GM06990 (cell line): ENCODE data around the gene TMEM17.

ENCODE experiments used
- DNase-seq: peaks from one replicate; pipeline ENCODE4 v3.0.0-alpha.2; 2011; ENCODE audit not compliant: insufficient read length; ENCODE audit errors: extremely low read depth
- H3K27me3 ChIP-seq: replicated peaks from 2 replicates; pipeline ENCODE4 v1.6.0; 2011; ENCODE audit warnings: low read length; ENCODE audit not compliant: control insufficient read depth, insufficient read depth
- H3K36me3 ChIP-seq: 2 replicates; pipeline ENCODE4 v1.5.1; 2011; ENCODE audit warnings: low read length; ENCODE audit not compliant: control insufficient read depth, insufficient read depth
- H3K4me3 ChIP-seq: replicated peaks from 2 replicates; pipeline ENCODE4 v1.5.1; 2011; ENCODE audit warnings: low read depth, mild to moderate bottlenecking, control low read depth, low read length
- CTCF ChIP-seq: IDR thresholded peaks from 2 replicates; pipeline ENCODE4 v1.5.1; 2011; ENCODE audit warnings: low read length, control low read depth, mild to moderate bottlenecking, inconsistent platforms; ENCODE audit not compliant: insufficient read depth, poor library complexity, severe bottlenecking

The TMEM17 gene

GRCh38 chr2:62531594-62531993 is 25.6 kb upstream of the TMEM17 start:
- DNase-seq, result no peak
- no peaks in the 10 kb centered on the region for H3K36me3 ChIP-seq
- H3K4me3 ChIP-seq, result no peak overlapping the region
- no peaks in the 10 kb centered on the region for H3K27me3 ChIP-seq
- TF ChIP-seq CTCF, result no peak

GRCh38 chr2:62529758-62530157 is 23.8 kb upstream of the TMEM17 start:
- no peak for DNase-seq
- H3K36me3 ChIP-seq, result no peaks in the 10 kb centered on the region
- no peak for TF ChIP-seq CTCF
- no peak overlapping the region for H3K4me3 ChIP-seq
- H3K27me3 ChIP-seq, result no peaks in the 10 kb centered on the region

DNA sequence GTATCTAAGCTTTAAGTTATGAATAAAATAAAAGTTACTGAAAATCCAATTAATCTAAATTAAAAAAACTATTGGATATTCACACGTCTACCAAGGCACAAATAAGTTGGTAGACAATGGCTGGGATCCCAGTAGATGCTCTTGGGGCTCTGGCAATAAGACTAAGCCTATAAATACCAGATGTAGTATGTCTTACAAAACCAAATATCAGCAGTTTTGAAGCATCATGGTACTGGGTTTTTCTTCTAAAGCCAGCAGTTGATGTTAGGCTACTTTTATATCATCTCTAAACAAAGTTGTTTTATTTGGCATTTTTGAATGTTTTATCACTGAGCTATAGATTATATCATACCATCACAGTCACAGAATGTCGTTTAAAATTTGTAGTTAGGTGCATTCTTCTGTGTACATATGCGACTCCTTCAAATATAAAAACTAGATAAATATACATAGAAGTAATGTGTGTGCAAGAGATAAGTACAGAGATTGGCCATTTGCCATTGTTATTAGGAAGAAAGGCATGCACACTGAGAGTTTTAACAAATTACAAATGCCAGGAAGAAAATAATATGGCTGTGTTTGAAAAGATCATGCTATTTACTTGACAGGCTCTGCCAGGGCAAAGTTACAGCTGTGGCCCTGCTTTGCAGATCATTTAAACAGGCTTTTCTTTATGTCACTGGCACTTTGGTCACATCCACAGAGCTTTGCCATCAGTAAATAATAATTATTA is 21.6 kb upstream of the TMEM17 start:
- H3K36me3 ChIP-seq, result no peaks in the 10 kb centered on the region
- DNase-seq, result no peak
- no peak for TF ChIP-seq CTCF
- H3K27me3 ChIP-seq, result no peaks in the 10 kb centered on the region
- no peak overlapping the region for H3K4me3 ChIP-seq

GRCh38 chr2:62526531-62527381 is 20.8 kb upstream of the TMEM17 start:
- Histone ChIP-seq H3K27me3 (no peaks in the 10 kb centered on the region), H3K4me3 (no peak overlapping the region), H3K36me3 (no peaks in the 10 kb centered on the region)
- no peak for DNase-seq
- no peak for TF ChIP-seq CTCF

DNA sequence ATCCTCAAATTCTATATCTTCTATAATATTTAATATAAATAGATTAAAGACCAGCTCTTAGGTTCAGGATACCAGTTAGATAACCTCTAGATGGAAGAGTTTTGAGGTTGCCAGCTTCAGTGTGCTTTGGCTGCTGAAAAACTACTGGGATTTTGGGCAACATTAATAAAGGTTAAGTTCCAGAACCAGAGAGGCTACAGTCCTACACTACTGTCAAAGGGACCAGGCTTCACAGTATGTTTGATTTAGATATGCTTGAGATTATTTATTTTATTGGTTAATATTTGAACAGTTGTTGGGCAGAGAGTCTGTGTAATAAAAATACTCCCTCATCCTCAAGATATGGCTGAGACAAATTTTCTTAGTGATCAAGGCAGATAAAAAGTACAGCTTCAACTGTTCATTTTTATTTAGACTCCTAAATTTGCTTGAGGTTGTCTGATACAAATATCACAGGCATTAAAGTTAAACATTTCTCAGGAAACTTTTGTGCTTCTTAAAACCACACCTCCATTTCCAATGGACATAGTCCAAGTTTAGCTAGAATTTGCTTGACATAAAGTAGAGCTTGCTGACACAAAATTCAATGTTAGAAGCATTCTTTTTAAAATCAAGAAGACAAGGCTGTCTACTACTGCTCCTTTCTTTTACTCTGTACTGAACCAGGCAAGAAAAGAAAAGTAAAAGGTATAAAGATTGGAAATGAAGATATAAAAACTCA is 19.7 kb upstream of the TMEM17 start:
- H3K4me3 ChIP-seq, result no peak overlapping the region

More for the DNA sequence above, 19.7 kb upstream of the TMEM17 start:
- H3K27me3 ChIP-seq, result no peaks in the 10 kb centered on the region
- H3K36me3 ChIP-seq, result no peaks in the 10 kb centered on the region
- DNase-seq, result no peak
- TF ChIP-seq CTCF, result no peak
